Measurements from ENCODE around the gene DMXL2. TPM values are rescaled to one million over a fixed set of nuclear protein-coding genes. Genes with fewer than 3 reads are reported as not detected.
A peak's percentile ranks its signal among the peaks of the same experiment; 100 is the strongest.

The DMXL2 gene
- total RNA-seq, 1 experiment from 2014 or later, result 29.8 TPM

DNA sequence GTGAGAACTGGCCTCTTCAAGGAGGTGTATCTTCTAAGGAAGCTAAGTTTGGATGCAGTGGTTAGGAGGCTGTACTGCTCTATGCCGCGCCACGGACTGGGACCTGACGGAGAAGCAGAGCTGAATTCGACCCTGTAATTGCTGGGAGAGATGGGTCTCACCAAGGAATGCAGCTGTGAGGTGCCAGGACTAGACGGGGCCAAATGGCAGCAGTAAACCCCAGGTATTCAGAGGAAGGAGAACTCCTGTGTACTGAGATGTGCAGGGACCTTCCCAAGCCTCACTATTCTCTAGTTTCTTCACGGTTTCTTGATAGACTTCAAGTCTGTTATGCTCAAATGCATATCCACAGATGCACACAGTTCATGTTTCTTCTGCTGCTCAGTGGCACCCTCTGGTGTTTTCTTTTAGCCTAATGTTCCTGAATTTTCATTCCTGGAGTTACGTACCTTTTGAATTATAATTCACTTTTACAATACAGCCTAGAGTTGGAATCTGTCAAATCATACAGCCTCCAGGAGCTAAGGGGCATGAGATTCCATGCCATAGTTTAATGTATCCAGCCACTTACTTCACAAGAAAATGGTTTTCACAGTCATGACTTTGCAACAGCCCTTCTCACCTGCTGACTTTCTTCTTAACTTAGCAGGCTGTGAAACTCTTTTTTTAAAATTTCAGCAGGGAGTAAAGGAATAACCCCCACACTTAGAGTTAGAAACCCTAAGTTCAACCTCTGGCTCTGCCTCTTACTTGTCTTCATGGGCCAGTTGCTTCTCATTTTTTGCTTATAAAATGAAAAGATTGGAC lies 219.3 kb downstream of the DMXL2 start:
- H3K9me3 ChIP-seq (ENCODE audit: insufficient read depth, low read depth), result no peaks in the 10 kb centered on the region
- no TSS peak for BruUV-seq (replicated peaks)
- H2AFZ ChIP-seq, result no peak overlapping the region
- ChIA-PET CTCF (interaction anchor here (1.0 to 1.4 kb wide), 2 partner anchors 47 to 100 kb away, joined by 3 to 7 read pairs; no protein-coding TSS in a partner anchor), POLR2A (ENCODE audit: unreplicated experiment) (no interaction called here)
- H3K79me2 ChIP-seq (ENCODE audit: low read depth), result no peaks in the 10 kb centered on the region
- peaks cover 12% of the 10 kb centered on the region; the same call in 1 of the 2 replicates for H3K27me3 ChIP-seq (ENCODE audit: insufficient read depth, low read depth)
- intact Hi-C loops (cut with micrococcal nuclease; ENCODE audit: unreplicated experiment), result loop anchor here (2.0 to 5.0 kb wide), 3 partner anchors 96 to 241 kb away; no protein-coding TSS in a partner anchor
- H4K20me1 ChIP-seq (ENCODE audit: insufficient read depth), result no peaks in the 10 kb centered on the region
- TF ChIP-seq EZH2 (IDR thresholded peaks at IDR 0.05; ENCODE audit: low read depth), result no peak
- peak; percentile 61 for TF ChIP-seq CTCF (conservative IDR thresholded peaks at IDR 0.05)
- no peaks in the 10 kb centered on the region for H3K4me1 ChIP-seq (replicated peaks; ENCODE audit: insufficient read depth)
- peak in 1 of 2 experiments; percentile 16 for DNase-seq
- no peak overlapping the region for H3K27ac ChIP-seq
- no peak overlapping the region for H3K4me3 ChIP-seq
- no peaks in the 10 kb centered on the region for H3K36me3 ChIP-seq (ENCODE audit: low read depth)
- no peak overlapping the region for H3K4me2 ChIP-seq
- H3F3A ChIP-seq (ENCODE audit: insufficient read depth, low read depth), result no peaks in the 10 kb centered on the region
- no peaks in the 10 kb centered on the region for H3K9me2 ChIP-seq (ENCODE audit: insufficient read depth)

DNA sequence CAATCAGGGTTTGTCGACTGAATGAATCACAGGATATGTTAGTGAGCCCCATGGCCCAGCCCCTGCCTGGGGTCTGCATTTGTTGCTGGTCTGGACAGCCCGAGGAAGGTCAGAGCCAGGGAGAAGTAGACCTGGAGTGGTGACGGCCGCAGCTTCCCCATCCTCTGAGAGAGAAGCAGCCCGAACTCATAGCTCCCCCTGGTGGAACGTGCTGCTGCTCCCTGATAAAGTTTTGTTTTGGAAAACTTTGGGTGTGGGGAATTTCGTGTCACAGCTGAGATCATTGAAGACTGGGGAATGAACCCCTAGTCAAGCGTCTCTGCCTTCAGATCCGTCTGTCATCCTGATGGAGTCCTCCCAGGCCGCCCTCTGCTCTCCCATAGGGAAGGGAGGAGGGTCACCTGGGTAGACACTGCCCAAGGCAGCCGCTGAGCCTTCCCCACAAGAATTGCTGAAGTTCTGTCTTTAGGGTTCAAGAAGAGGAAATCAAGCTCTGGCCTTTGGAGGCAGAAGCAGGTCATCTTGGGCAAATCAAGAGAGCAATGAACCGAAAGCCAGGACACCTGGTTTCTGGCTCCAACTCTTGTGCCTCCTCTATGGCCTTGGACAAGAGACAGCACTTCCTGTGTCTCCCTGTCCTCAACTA lies 220.6 kb downstream of the DMXL2 start:
- Histone ChIP-seq H3F3A (ENCODE audit: insufficient read depth, low read depth) (no peaks in the 10 kb centered on the region), H3K27ac (no peak overlapping the region), H3K4me2 (no peak overlapping the region), H3K4me1 (replicated peaks; ENCODE audit: insufficient read depth) (no peaks in the 10 kb centered on the region), H3K9me3 (ENCODE audit: insufficient read depth, low read depth) (no peaks in the 10 kb centered on the region), H2AFZ (no peak overlapping the region), H3K27me3 (ENCODE audit: insufficient read depth, low read depth) (peaks cover 18% of the 10 kb centered on the region; the same call in 1 of the 2 replicates), H3K36me3 (ENCODE audit: low read depth) (no peaks in the 10 kb centered on the region), H3K79me2 (ENCODE audit: low read depth) (no peaks in the 10 kb centered on the region), H4K20me1 (ENCODE audit: insufficient read depth) (no peaks in the 10 kb centered on the region), H3K4me3 (no peak overlapping the region), H3K9me2 (ENCODE audit: insufficient read depth) (no peaks in the 10 kb centered on the region)
- DNase-seq, result peak in 1 of 2 experiments; percentile 24
- ChIA-PET CTCF (interaction anchor here (0.8 to 1.4 kb wide), 3 partner anchors 19 to 48 kb away, joined by 3 to 7 read pairs (median 6); no protein-coding TSS in a partner anchor), POLR2A (ENCODE audit: unreplicated experiment) (interaction anchor here (0.6 to 0.7 kb wide), 2 partner anchors 494 to 522 kb away, joined by 3 to 8 read pairs; no protein-coding TSS in a partner anchor)
- no TSS peak for BruUV-seq (replicated peaks)
- TF ChIP-seq EZH2 (IDR thresholded peaks at IDR 0.05; ENCODE audit: low read depth) (no peak), CTCF (conservative IDR thresholded peaks at IDR 0.05) (peak; percentile 54; the same call in 1 of the 2 replicates)
- intact Hi-C loops (cut with micrococcal nuclease; ENCODE audit: unreplicated experiment), result loop anchor here (2.0 to 5.0 kb wide), 3 partner anchors 97 to 240 kb away; no protein-coding TSS in a partner anchor

- Histone ChIP-seq H3K9me2 (ENCODE audit: insufficient read depth) (no peaks in the 10 kb centered on the region), H3K27ac (no peak overlapping the region), H3F3A (ENCODE audit: insufficient read depth, low read depth) (no peaks in the 10 kb centered on the region), H3K79me2 (ENCODE audit: low read depth) (no peaks in the 10 kb centered on the region), H4K20me1 (ENCODE audit: insufficient read depth) (no peaks in the 10 kb centered on the region), H2AFZ (no peak overlapping the region), H3K4me2 (no peak overlapping the region), H3K9me3 (ENCODE audit: insufficient read depth, low read depth) (no peaks in the 10 kb centered on the region), H3K4me3 (no peak overlapping the region), H3K4me1 (replicated peaks; ENCODE audit: insufficient read depth) (no peaks in the 10 kb centered on the region), H3K27me3 (ENCODE audit: insufficient read depth, low read depth) (peaks cover 18% of the 10 kb centered on the region; the same call in 1 of the 2 replicates), H3K36me3 (ENCODE audit: low read depth) (no peaks in the 10 kb centered on the region)
- DNase-seq, result no peak
- intact Hi-C loops (cut with micrococcal nuclease; ENCODE audit: unreplicated experiment), result loop anchor here (5.0 kb wide), 2 partner anchors 119 to 239 kb away; no protein-coding TSS in a partner anchor
- ChIA-PET POLR2A (ENCODE audit: unreplicated experiment) (interaction anchor here (0.7 kb wide), 1 partner anchor 493 kb away, joined by 3 read pairs; no protein-coding TSS in a partner anchor), CTCF (interaction anchor here (0.8 to 1.3 kb wide), 2 partner anchors 19 to 25 kb away, joined by 3 to 6 read pairs; no protein-coding TSS in a partner anchor)
- TF ChIP-seq CTCF (conservative IDR thresholded peaks at IDR 0.05) (no peak), EZH2 (IDR thresholded peaks at IDR 0.05; ENCODE audit: low read depth) (no peak)
- no TSS peak for BruUV-seq (replicated peaks)
Measured at GRCh38 chr15:51401051-51401780, 221.4 kb downstream of the DMXL2 start.
